GM19467 (cell line): ENCODE measurements around the gene CTNNB1.

Experiments
- ATAC-seq: cut with Tn5 transposase; IDR thresholded peaks from one replicate; pipeline ENCODE4 v1.9.1; 2021; ENCODE audit warnings: mild to moderate bottlenecking, moderate library complexity; ENCODE audit not compliant: unreplicated experiment

The CTNNB1 gene

GRCh38 chr3:41190509-41191284 is 8.6 kb upstream of the CTNNB1 start:
- no peak for ATAC-seq

DNA sequence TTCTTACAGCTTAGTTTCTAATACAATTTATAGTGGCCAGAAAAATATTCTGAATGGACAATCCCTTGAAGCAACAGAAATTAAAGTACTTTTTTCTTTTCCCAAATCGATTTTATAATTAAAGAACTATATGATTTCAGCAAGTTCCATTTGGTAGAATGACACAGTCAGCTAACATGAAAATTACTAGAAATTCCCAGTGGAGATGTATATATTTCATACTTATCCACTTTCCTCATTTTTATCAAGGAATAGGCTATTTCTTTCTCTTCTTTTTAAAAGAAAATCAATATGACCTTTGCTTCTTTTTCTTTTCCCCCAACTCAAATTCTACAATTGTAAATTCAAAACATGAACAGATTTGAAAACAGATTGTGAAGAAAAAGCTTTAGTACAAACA is 6.4 kb upstream of the CTNNB1 start:
- no peak for ATAC-seq

DNA sequence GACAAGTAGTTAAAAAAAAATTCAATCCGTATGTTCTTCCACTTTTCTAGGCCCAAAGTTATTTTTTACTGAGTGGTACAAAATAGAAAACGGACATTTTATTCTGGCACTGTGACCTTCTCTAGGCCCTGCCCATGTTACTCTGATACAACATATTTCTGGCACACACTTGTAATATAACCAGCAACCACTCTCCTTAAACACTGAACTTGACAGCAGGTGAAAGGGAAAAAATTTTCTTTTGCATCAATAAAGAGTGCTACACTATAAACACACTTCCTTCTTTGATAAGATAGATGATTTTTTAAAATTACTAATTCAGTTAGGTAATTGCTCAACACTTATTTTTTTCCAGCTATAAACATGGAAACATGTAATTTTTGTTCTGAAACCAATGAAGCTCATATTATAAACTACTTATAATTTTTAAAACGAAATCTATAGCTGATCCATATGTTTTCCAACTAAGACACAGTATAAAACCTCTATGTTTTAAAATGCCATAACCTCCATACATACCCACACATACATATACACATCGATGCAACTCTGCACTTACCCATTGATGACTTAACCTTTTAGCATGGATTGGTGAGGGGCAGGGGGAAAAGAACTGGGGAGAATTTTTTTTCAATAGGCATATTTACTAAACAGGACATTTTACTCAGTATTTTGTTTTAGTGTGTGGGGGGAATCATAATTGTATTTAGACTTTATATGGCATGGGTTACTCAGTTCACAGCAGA is 5.3 kb upstream of the CTNNB1 start:
- ATAC-seq: no peak

DNA sequence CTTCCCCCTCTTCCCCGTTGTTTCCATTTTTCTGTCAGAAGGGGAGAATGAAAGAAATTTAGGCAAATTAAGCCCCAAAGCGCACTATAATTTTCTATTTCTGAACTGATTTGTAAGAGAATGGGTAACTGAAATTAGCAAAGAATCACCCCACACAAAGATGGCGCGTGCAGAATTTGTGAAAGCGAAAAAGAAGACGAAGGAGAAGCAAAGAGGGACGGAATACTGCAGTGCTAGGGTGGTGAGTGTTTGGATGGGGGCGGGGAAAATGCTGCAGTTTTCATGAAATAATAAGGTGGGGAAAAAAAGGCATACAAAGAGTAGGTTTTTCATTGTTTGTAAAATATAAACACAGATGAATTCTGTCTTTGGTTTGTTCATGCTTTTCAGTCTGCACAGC is 4.6 kb upstream of the CTNNB1 start:
- ATAC-seq: no peak

DNA sequence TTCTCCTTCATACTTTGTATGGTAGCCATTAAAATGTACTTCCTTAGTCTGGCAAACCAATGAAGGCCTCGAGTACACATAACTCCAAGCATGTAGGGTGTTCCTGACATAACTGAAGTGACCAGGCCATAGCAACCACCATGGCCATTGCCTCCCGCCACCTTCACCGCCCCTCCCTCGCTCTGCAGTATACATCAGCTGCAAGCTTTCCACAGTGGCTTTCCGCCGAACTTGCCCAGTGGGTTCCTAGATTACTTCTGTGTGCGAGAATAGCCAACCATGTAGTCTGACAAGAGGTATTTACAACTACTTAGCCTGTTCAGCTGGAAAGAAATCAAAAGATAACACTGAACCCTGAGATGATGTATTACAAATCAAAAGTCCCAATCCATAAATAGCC is 3.4 kb upstream of the CTNNB1 start:
- no peak for ATAC-seq

- ATAC-seq: no peak
Measured at GRCh38 chr3:41196499-41197410, 2.5 kb upstream of the CTNNB1 start.

GRCh38 chr3:41198046-41198445 is 1.3 kb upstream of the CTNNB1 start:
- no peak for ATAC-seq

- ATAC-seq: no peak
Measured at GRCh38 chr3:41198526-41198925, 779 bp upstream of the CTNNB1 start.

DNA sequence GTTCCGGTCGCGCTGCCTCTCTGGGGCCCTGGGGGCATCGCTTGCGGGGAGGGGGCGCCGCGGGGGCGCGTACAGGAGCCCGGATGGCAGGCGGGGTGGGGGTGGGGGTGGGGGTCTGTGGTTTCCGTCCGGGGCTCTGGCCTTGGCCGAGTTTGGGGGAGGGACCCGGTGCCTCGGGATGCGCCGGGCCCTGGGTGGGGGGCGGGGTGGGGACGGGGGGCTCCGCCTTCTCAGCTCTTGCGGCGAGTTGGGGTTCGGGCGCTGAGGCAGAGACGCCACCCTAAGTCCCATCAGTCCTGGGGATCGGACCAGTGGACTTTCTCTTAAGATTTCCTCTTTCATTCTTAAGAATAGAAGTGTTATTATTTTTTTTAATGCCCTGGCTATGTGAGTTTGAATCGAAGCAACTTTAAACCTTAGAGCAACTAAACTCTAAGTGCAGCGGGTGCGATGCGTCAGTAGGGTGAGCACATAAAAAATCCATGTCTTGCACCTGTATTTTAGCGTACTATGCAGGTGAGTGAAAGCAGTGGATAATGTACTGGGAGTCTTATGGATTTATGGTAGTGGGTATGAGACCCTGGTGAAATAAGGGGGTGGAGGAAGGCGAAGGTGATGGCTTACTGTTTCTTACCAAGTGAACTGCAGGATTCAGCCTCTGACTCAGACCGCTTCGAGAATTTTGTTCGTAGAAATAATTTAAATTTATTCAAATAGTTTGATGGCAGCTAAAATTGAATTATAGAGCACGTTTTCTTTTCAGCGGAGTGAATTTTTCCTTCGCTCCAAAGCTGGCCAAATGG is 762 bp downstream of the CTNNB1 start:
- no peak for ATAC-seq

GRCh38 chr3:41200669-41201021 is 1.3 kb downstream of the CTNNB1 start:
- ATAC-seq: no peak

DNA sequence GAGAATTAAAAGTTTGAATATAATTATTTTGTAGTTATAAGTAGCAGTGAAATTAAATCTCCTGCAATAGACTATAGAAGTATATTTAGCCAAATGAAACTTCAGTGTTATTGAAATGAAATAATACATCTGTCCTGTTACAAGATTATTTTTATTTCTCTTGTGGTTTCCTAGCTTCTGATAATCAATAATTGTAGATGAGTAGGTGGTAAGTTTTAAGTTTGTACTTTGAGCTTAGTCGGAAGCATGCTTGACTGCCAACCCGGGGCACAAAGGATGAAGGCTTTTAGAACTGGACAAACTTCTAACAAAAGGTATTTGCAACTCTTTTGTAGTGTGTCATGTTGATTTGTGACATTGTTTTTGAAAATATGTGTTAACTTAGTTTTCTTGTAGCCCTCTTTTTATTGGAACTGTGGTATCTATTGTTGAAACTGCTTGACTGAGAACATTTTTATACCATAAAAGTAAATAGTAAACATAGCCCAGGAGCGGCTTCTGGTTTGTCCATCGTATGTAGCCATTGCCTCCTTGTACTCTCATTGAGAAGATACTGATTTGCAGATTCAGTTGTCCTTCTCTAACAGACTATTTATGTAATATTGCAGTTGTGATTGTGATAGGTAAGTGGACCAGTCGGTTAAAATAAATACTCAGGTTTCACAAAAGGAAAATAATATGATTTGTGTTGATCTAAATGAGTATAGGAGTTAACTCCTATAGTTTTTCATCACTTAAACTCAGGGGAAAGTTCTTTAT is 2.9 kb downstream of the CTNNB1 start:
- ATAC-seq: no peak

- ATAC-seq: no peak
Measured at GRCh38 chr3:41202834-41203345, 3.6 kb downstream of the CTNNB1 start.

- no peak for ATAC-seq
Measured at GRCh38 chr3:41204369-41204768, 5.1 kb downstream of the CTNNB1 start.

DNA sequence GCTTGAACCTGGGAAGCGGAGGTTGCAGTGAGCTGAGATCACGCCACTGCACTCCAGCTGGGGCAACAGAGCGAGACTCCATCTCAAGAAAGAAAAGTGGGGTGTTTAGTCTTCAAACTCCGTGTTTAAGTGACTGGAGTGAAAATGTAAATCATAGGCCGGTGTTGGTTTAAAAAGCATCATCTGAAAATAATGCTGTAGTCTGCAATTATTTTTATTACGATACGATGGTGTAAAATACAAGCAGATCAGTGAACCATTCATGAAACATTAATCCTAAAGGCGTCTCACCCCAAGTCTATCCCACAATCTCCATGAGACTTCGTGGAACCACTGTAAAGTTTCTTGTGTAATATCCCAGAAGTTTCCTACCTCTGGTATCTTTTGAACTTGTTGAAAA is 6.3 kb downstream of the CTNNB1 start:
- no peak for ATAC-seq

GRCh38 chr3:41207355-41207754 is 8.1 kb downstream of the CTNNB1 start:
- no peak for ATAC-seq

- no peak for ATAC-seq
Measured at GRCh38 chr3:41208507-41209220, 9.4 kb downstream of the CTNNB1 start.

GRCh38 chr3:41209646-41210045 is 10.3 kb downstream of the CTNNB1 start:
- ATAC-seq: no peak

- no peak for ATAC-seq
Measured at GRCh38 chr3:41210966-41211365, 11.7 kb downstream of the CTNNB1 start.

DNA sequence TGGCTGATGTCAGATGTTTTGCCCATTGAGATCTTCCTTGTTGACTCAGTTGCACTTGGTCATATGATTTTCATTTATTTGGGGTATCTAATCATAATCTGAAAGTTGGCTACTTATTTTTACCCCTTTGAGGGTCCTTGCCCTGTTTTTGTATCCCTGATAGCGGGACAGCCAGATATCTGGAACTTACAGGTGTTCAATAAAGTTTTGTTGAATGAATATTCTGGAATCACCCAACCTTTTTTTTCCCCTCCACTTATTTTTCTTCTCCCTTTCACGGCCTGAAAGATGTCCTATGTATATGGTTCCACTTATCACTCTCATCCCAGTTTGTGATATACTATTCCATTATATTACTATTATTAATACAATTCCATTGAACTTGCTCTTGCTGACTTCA is 12.8 kb downstream of the CTNNB1 start:
- ATAC-seq: no peak
